HEK293T (cell line): ENCODE results near the gene MORN1.

Source experiments
- CTCF ChIA-PET: fragments of 350-600 bp; formaldehyde crosslinking; extraction: SDS; loops from one replicate; lab custom pipeline; 2021; ENCODE audit warnings: antibody characterized with exemption, inconsistent platforms; lab: Yijun Ruan, JAX
- POLR2A ChIA-PET: fragments of 350-600 bp; formaldehyde crosslinking; extraction: SDS; loops from one replicate; lab custom pipeline; 2020; ENCODE audit warnings: antibody characterized with exemption, inconsistent platforms; lab: Yijun Ruan, JAX
- DNase-seq: peaks from one replicate; pipeline ENCODE4 v3.0.0; 2012; ENCODE audit warnings: mixed read lengths; ENCODE audit errors: extremely low spot score
- ARNT ChIP-seq: fragments of 450-650 bp; IDR thresholded peaks from 2 replicates; pipeline ENCODE4 v1.6.1; 2017; ENCODE audit warnings: mild to moderate bottlenecking
- BHLHE40 ChIP-seq: fragments of 450-650 bp; IDR thresholded peaks from 2 replicates; pipeline ENCODE4 v1.6.1; 2016; ENCODE audit warnings: mild to moderate bottlenecking, moderate library complexity, borderline replicate concordance
- CTBP1 ChIP-seq: fragments of 450-650 bp; IDR thresholded peaks from 2 replicates; pipeline ENCODE4 v1.6.1; 2016; ENCODE audit warnings: borderline replicate concordance
- ELF4 ChIP-seq: fragments of 450-650 bp; IDR thresholded peaks from 2 replicates; pipeline ENCODE4 v1.6.1; 2017; ENCODE audit warnings: antibody characterized with exemption
- FOXA1 ChIP-seq: fragments of 450-650 bp; IDR thresholded peaks from 2 replicates; pipeline ENCODE4 v1.6.1; 2016; ENCODE audit warnings: mild to moderate bottlenecking
- FOXK2 ChIP-seq: fragments of 450-650 bp; IDR thresholded peaks from 2 replicates; pipeline ENCODE4 v1.6.1; 2016; ENCODE audit warnings: mild to moderate bottlenecking
- FOXM1 ChIP-seq: fragments of 450-650 bp; IDR thresholded peaks from 2 replicates; pipeline ENCODE4 v1.6.1; 2017; ENCODE audit warnings: mild to moderate bottlenecking, borderline replicate concordance
- HDGF ChIP-seq: fragments of 450-650 bp; IDR thresholded peaks from 2 replicates; pipeline ENCODE4 v1.6.1; 2017; ENCODE audit warnings: antibody characterized with exemption, borderline replicate concordance
- L3MBTL2 ChIP-seq: fragments of 450-650 bp; conservative IDR thresholded peaks from 2 replicates; pipeline ENCODE4 v1.6.1; 2016; ENCODE audit warnings: mild to moderate bottlenecking
- LEF1 ChIP-seq: fragments of 450-650 bp; IDR thresholded peaks from 2 replicates; pipeline ENCODE4 v1.6.1; 2017; ENCODE audit warnings: mild to moderate bottlenecking, borderline replicate concordance
- NFRKB ChIP-seq: fragments of 450-650 bp; IDR thresholded peaks from 2 replicates; pipeline ENCODE4 v1.6.1; 2016; ENCODE audit warnings: mild to moderate bottlenecking, moderate library complexity
- PKNOX1 ChIP-seq: fragments of 450-650 bp; IDR thresholded peaks from 2 replicates; pipeline ENCODE4 v1.6.1; 2016
- SP1 ChIP-seq: fragments of 450-650 bp; IDR thresholded peaks from 2 replicates; pipeline ENCODE4 v1.6.1; 2017
- SUZ12 ChIP-seq: fragments of 450-650 bp; IDR thresholded peaks from 2 replicates; pipeline ENCODE4 v1.6.1; 2016; ENCODE audit warnings: mild to moderate bottlenecking
- TARDBP ChIP-seq: fragments of 450-650 bp; IDR thresholded peaks from 2 replicates; pipeline ENCODE4 v1.6.1; 2016
- ZNF384 ChIP-seq: fragments of 450-650 bp; IDR thresholded peaks from 2 replicates; pipeline ENCODE4 v1.6.1; 2016

MORN1 gene

GRCh38 chr1:2314273-2314802, 77.0 kb downstream of the MORN1 start:
- CTCF ChIA-PET: interaction anchor here (0.6 kb wide), 4 partner anchors 9 to 1215 kb away, joined by 3 to 4 read pairs (median 3); partner anchors contain the start of gene FAAP20
- DNase-seq: peak; percentile 72
- POLR2A ChIA-PET: interaction anchor here (1.2 to 1.3 kb wide), 2 partner anchors 115 to 119 kb away, joined by 4 to 5 read pairs; partner anchors contain the start of gene FAAP20
- TF ChIP-seq L3MBTL2 (no peak), ZNF384 (no peak), HDGF (no peak), FOXK2 (no peak), TARDBP (no peak), SUZ12 (no peak), ELF4 (no peak), NFRKB (no peak), SP1 (no peak), ARNT (no peak), LEF1 (no peak), PKNOX1 (no peak), FOXA1 (no peak)

- POLR2A ChIA-PET: interaction anchor here (1.2 kb wide), 2 partner anchors 114 to 119 kb away, joined by 3 to 4 read pairs; partner anchors contain the start of gene FAAP20
- CTCF ChIA-PET: interaction anchor here (0.5 to 0.6 kb wide), 2 partner anchors 383 to 1216 kb away, joined by 4 read pairs; no protein-coding TSS in a partner anchor
- DNase-seq: no peak
- no peak for TF ChIP-seq SP1
These were observed 77.6 kb downstream of the MORN1 start for GRCh38 chr1:2313651-2314261.

- ChIA-PET CTCF (interaction anchor here (1.3 kb wide), 1 partner anchor 118 kb away, joined by 6 read pairs; the partner anchor contains the start of gene FAAP20), POLR2A (interaction anchor here (0.6 to 1.2 kb wide), 6 partner anchors 83 to 134 kb away, joined by 3 to 5 read pairs (median 4); partner anchors contain the start of gene FAAP20)
- DNase-seq: no peak
- TF ChIP-seq FOXK2 (no peak), BHLHE40 (no peak), CTBP1 (no peak), SUZ12 (no peak), ARNT (no peak), ZNF384 (no peak), PKNOX1 (no peak), L3MBTL2 (no peak)
These were observed 78.6 kb downstream of the MORN1 start for GRCh38 chr1:2312515-2313301.

- CTCF ChIA-PET: interaction anchor here (0.7 to 1.3 kb wide), 6 partner anchors 14 to 117 kb away, joined by 3 to 6 read pairs (median 4); partner anchors contain the start of gene FAAP20
- POLR2A ChIA-PET: interaction anchor here (0.6 to 1.2 kb wide), 9 partner anchors 18 to 135 kb away, joined by 3 to 5 read pairs (median 4); partner anchors contain the start of gene FAAP20
- TF ChIP-seq CTBP1: no peak
- TF ChIP-seq FOXK2: no peak
- no peak for TF ChIP-seq ZNF384
- no peak for TF ChIP-seq PKNOX1
- no peak for TF ChIP-seq SP1
- no peak for TF ChIP-seq HDGF
- TF ChIP-seq NFRKB: no peak
- no peak for TF ChIP-seq LEF1
- TF ChIP-seq ELF4: no peak
- no peak for TF ChIP-seq ARNT
- DNase-seq: no peak
These were observed 79.2 kb downstream of the MORN1 start for GRCh38 chr1:2312160-2312514.

- TF ChIP-seq ZNF384 (no peak), FOXA1 (no peak), L3MBTL2 (no peak; the same call in 1 of the 2 replicates), ELF4 (no peak), SUZ12 (no peak), FOXK2 (no peak), BHLHE40 (no peak), ARNT (no peak), CTBP1 (no peak), SP1 (no peak), PKNOX1 (no peak), LEF1 (no peak), TARDBP (no peak), FOXM1 (no peak), NFRKB (no peak)
- POLR2A ChIA-PET: interaction anchor here (0.6 to 1.2 kb wide), 11 partner anchors 12 to 136 kb away, joined by 3 to 5 read pairs (median 4); partner anchors contain the start of gene FAAP20
- peak; percentile 77 for DNase-seq
- CTCF ChIA-PET: interaction anchor here (0.6 to 1.3 kb wide), 8 partner anchors 13 to 117 kb away, joined by 3 to 6 read pairs (median 3); partner anchors contain the start of gene FAAP20
These were observed 79.9 kb downstream of the MORN1 start for GRCh38 chr1:2311184-2312032.
